Smooth muscle cell of trachea (primary cell): ENCODE measurements around the gene TMEM19. TPM values are rescaled to one million over a fixed set of nuclear protein-coding genes. Genes with fewer than 3 reads are reported as not detected.

ENCODE experiments used
- total RNA-seq: library from RNA; depleted of rRNA; stranded (reverse); fragments of >200 nt; gene quantifications from 2 replicates; pipeline ENCODE4 v1.2.1, GENCODE V29; 2014

Gene TMEM19
- total RNA-seq = 17.2 and 29.1 TPM in 2 replicates

GRCh38 chr12:71685914-71686657 is at the start of gene TMEM19:
Gene TMEM19 (plus strand): TSS chr12:71686082. CDS start chr12:71686681, 599 bp downstream.

GRCh38 chr12:71663561-71664410 is 22.1 kb upstream of the TMEM19 start, which contains the start of the genes THAP2 and ZFC3H1:
Gene THAP2 (plus strand): TSS chr12:71664301. CDS start chr12:71664510, 209 bp downstream.
Gene ZFC3H1 (minus strand): TSS chr12:71663848. CDS start chr12:71663610, 238 bp downstream.

Other genes with a start within 250 kb of the TMEM19 start
- gene LGR5, start 246.3 kb upstream of the TMEM19 start, total RNA-seq = not detected in 2 replicates
- gene ZFC3H1, start 22.2 kb upstream of the TMEM19 start, total RNA-seq = 28.4 and 41.3 TPM in 2 replicates
- 3.1 and 4.7 TPM in 2 replicates for gene THAP2, start 21.8 kb upstream of the TMEM19 start, total RNA-seq
- 13.6 and 26.0 TPM in 2 replicates for gene RAB21, start 68.8 kb downstream of the TMEM19 start, total RNA-seq
- 25.0 and 38.5 TPM in 2 replicates for gene TBC1D15, start 153.7 kb downstream of the TMEM19 start, total RNA-seq